Gastroesophageal sphincter (tissue), 3 donors: Measurements from ENCODE around the gene LSM6.

Experiments
- EP300 ChIP-seq: sonication (generic); formaldehyde crosslinking; IDR thresholded peaks from one replicate; pipeline ENCODE4 v1.6.1; 2017; ENCODE audit warnings: antibody characterized with exemption, mild to moderate bottlenecking
- POLR2A ChIP-seq, 2 donors: fragments of 450-650 bp; IDR thresholded peaks; one replicate each; pipeline ENCODE4 v1.6.1; 2017; ENCODE audit warnings: antibody characterized with exemption in 2 of 2, mild to moderate bottlenecking in 2 of 2, moderate library complexity in 1 of 2
- POLR2AphosphoS5 ChIP-seq: sonication (generic); formaldehyde crosslinking; IDR thresholded peaks from one replicate; pipeline ENCODE4 v1.6.1; 2017; ENCODE audit warnings: antibody characterized with exemption
- TF ChIP-seq, protein P1 (sequence below), 4 experiments: fragments of 200-600 bp in 2 of 4; fragments of 450-650 bp in 2 of 4; sonication (generic) in 1 of 4; IDR thresholded peaks; one replicate each; pipeline ENCODE4 v1.5.1; 2017 to 2019; ENCODE audit warnings: antibody characterized with exemption in 4 of 4, mild to moderate bottlenecking in 2 of 4, moderate library complexity in 2 of 4

DNA sequence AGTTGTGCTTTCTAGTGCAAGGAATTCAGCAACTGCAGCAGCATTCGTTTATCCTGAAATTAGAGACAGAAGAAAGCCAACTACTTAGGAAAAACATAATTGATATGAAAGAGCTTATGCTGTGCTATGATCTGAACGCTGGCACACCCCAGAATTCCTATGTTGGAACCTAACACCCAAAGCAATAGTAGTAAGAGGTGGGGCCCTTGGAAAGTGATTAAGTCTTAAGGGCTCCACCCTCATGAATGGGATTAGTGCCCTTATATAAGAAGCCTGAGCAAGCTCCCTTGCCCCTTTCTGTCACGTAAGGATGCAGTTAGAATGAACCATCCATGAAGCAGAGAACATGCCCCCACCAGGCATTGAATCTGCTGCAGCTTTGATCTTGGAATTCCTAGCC lies 5.4 kb upstream of the LSM6 start:
- TF ChIP-seq POLR2A (IDR thresholded peaks at IDR 0.05) (no peak), EP300 (no peak), POLR2AphosphoS5 (no peak)
- TF ChIP-seq, protein P1, sequence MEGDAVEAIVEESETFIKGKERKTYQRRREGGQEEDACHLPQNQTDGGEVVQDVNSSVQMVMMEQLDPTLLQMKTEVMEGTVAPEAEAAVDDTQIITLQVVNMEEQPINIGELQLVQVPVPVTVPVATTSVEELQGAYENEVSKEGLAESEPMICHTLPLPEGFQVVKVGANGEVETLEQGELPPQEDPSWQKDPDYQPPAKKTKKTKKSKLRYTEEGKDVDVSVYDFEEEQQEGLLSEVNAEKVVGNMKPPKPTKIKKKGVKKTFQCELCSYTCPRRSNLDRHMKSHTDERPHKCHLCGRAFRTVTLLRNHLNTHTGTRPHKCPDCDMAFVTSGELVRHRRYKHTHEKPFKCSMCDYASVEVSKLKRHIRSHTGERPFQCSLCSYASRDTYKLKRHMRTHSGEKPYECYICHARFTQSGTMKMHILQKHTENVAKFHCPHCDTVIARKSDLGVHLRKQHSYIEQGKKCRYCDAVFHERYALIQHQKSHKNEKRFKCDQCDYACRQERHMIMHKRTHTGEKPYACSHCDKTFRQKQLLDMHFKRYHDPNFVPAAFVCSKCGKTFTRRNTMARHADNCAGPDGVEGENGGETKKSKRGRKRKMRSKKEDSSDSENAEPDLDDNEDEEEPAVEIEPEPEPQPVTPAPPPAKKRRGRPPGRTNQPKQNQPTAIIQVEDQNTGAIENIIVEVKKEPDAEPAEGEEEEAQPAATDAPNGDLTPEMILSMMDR (IDR thresholded peaks at IDR 0.05): no peak
